Neuronal stem cell (in vitro differentiated cells): ENCODE measurements around the gene CIRBP.
A peak's percentile ranks its signal among the peaks of the same experiment; 100 is the strongest.

Experiments used
- DNase-seq: peaks from one replicate; pipeline ENCODE4 v3.0.0-alpha.2; 2013; ENCODE audit warnings: low spot score
- H2AFZ ChIP-seq: one replicate; pipeline ENCODE4 v1.6.1; 2013; ENCODE audit warnings: mild to moderate bottlenecking, low read length, inconsistent platforms
- H2AK5ac ChIP-seq: 2 replicates; pipeline ENCODE4 v1.6.1; 2013; ENCODE audit warnings: low read depth, mild to moderate bottlenecking, inconsistent platforms, low read length, moderate library complexity, mixed read lengths
- H2BK120ac ChIP-seq: 2 replicates; pipeline ENCODE4 v1.6.1; 2013; ENCODE audit warnings: low read depth, mild to moderate bottlenecking, inconsistent platforms, low read length, moderate library complexity, mixed read lengths
- H2BK12ac ChIP-seq: one replicate; pipeline ENCODE4 v1.6.1; 2013; ENCODE audit warnings: low read length, inconsistent platforms
- H2BK15ac ChIP-seq: 2 replicates; pipeline ENCODE4 v1.6.1; 2013; ENCODE audit warnings: mild to moderate bottlenecking, low read length, inconsistent platforms, mixed read lengths
- H2BK5ac ChIP-seq: one replicate; pipeline ENCODE4 v1.6.1; 2013; ENCODE audit warnings: inconsistent platforms, mild to moderate bottlenecking, low read length, moderate library complexity
- H3K14ac ChIP-seq: one replicate; pipeline ENCODE4 v1.6.1; 2013; ENCODE audit warnings: low read length, inconsistent platforms
- H3K18ac ChIP-seq: 2 replicates; pipeline ENCODE4 v1.6.1; 2013; ENCODE audit warnings: low read length, inconsistent platforms
- H3K23ac ChIP-seq: 2 replicates; pipeline ENCODE4 v1.6.1; 2013; ENCODE audit warnings: low read depth, mild to moderate bottlenecking, mixed read lengths, low read length, inconsistent platforms; ENCODE audit not compliant: poor library complexity
- H3K27ac ChIP-seq: replicated peaks from 3 replicates; pipeline ENCODE4 v1.5.1; 2013; ENCODE audit warnings: low read length, inconsistent platforms
- H3K27me3 ChIP-seq, 3 experiments: 2 replicates each; pipeline ENCODE4 v1.6.1; 2013; ENCODE audit warnings: low read length in 3 of 3, mild to moderate bottlenecking in 2 of 3, inconsistent platforms in 1 of 3, low read depth in 1 of 3, mixed read lengths in 1 of 3, moderate library complexity in 1 of 3; ENCODE audit not compliant: control insufficient read depth in 3 of 3, insufficient read depth in 3 of 3
- H3K36me3 ChIP-seq, 2 donors: replicated peaks in 1 of 2; 2 replicates each; pipeline ENCODE4 v1.6.1; 2013; ENCODE audit warnings: low read length in 2 of 2; ENCODE audit not compliant: control insufficient read depth in 2 of 2, insufficient read depth in 2 of 2
- H3K4ac ChIP-seq: 2 replicates; pipeline ENCODE4 v1.6.1; 2013; ENCODE audit warnings: inconsistent platforms, mild to moderate bottlenecking, low read length, moderate library complexity
- H3K4me1 ChIP-seq, 2 donors: 1 replicate in 1 of 2; 2 replicates in 1 of 2; pipeline ENCODE4 v1.6.1; 2013; ENCODE audit warnings: low read length in 2 of 2, low read depth in 1 of 2; ENCODE audit not compliant: control insufficient read depth in 2 of 2, insufficient read depth in 1 of 2
- H3K4me2 ChIP-seq: one replicate; pipeline ENCODE4 v1.6.1; 2013; ENCODE audit warnings: mild to moderate bottlenecking, low read length, inconsistent platforms; ENCODE audit not compliant: insufficient read depth, poor library complexity, severe bottlenecking
- H3K4me3 ChIP-seq, 2 donors: 2 replicates each; pipeline ENCODE4 v1.5.1; 2013; ENCODE audit warnings: low read length in 2 of 2, mild to moderate bottlenecking in 2 of 2, inconsistent platforms in 1 of 2, moderate library complexity in 1 of 2
- H3K79me1 ChIP-seq: one replicate; pipeline ENCODE4 v1.6.1; 2013; ENCODE audit warnings: low read depth, mild to moderate bottlenecking, inconsistent platforms, low read length, moderate library complexity
- H3K9ac ChIP-seq: one replicate; pipeline ENCODE4 v1.6.1; 2013; ENCODE audit warnings: mild to moderate bottlenecking, low read depth, low read length, inconsistent platforms; ENCODE audit not compliant: poor library complexity
- H3K9me3 ChIP-seq, 2 donors: replicated peaks in 1 of 2; 2 replicates each; pipeline versions ENCODE3 to v1.6.1; 2013; ENCODE audit warnings: low read length in 2 of 2, mild to moderate bottlenecking in 2 of 2, inconsistent platforms in 1 of 2, low read depth in 1 of 2, mixed read lengths in 1 of 2, moderate library complexity in 1 of 2; ENCODE audit not compliant: control insufficient read depth in 2 of 2, insufficient read depth in 1 of 2
- H4K8ac ChIP-seq: one replicate; pipeline ENCODE4 v1.6.1; 2013; ENCODE audit warnings: low read depth, mild to moderate bottlenecking, inconsistent platforms, low read length, moderate library complexity
- H4K91ac ChIP-seq: one replicate; pipeline ENCODE4 v1.6.1; 2013; ENCODE audit warnings: low read length, low read depth, mild to moderate bottlenecking, inconsistent platforms; ENCODE audit not compliant: poor library complexity
- WGBS, 2 donors: extraction: QIAGEN DNeasy Blood & Tissue Kit; methylation state at CpG; one replicate each; pipeline ENCODE4 v1.1.7; 2013; ENCODE audit warnings: missing lambda C conversion rate in 2 of 2, mixed read lengths in 1 of 2; ENCODE audit not compliant: insufficient read length in 2 of 2, insufficient replicate concordance in 1 of 2; ENCODE audit errors: extremely low coverage in 2 of 2; 5-methylcytosine and 5-hydroxymethylcytosine counted together

Gene CIRBP

DNA sequence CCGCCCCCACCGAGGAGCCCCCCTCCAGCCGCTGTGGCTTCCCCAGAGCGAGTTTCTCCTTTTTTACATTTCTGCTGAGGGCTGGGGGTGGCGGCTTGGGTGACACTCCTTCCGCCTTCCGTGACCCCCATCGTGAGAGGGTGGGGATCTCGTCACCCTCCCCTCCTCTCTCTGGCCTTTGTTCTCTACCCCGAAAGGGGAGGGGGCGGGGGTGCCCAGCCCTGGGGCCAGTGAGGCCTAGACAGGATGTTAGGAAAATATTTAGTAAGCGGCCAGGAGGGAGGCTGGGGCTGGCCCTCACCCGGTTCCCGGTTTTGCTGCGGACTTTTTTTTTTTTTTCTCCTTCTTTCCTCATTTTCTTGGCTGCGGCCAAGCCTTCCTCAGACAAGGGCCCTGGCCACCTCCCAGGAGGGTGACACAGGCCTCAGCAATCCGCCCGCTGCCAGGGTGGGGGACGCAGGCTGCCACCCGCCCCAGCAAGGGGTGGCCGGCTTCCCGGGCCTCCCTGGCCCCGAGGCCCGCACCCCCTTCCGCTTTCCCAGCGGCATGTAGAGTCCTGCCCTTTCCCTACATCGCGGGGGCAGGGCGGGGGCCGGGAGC lies 16.8 kb upstream of the CIRBP start:
- Histone ChIP-seq H3K4me3 (peak overlapping the region; percentile 61 to 98), H4K91ac (no peak overlapping the region), H2BK12ac (no peak overlapping the region), H3K14ac (no peak overlapping the region), H3K23ac (peak overlapping the region; percentile 92), H2BK120ac (peak overlapping the region; percentile 76), H3K18ac (peak overlapping the region; percentile 71), H2BK5ac (peak overlapping the region; percentile 99), H2BK15ac (no peak overlapping the region), H3K4me2 (peak overlapping the region; percentile 87), H3K4me1 (peaks cover 9 to 29% of the 10 kb centered on the region in 2 donors), H3K36me3 (peaks cover 47 to 61% of the 10 kb centered on the region in 2 donors), H3K79me1 (peaks cover 33% of the 10 kb centered on the region), H3K27me3 (no peaks in the 10 kb centered on the region), H3K9ac (no peak overlapping the region), H3K27ac (peak overlapping the region; percentile 49), H2AK5ac (peak overlapping the region; percentile 100), H3K4ac (no peak overlapping the region), H2AFZ (no peak overlapping the region), H3K9me3 (no peaks in the 10 kb centered on the region), H4K8ac (no peak overlapping the region)
- no CpG with 5 or more reads among the region's 30 CpGs for WGBS, 2 donors
- DNase-seq, result no peak

DNA sequence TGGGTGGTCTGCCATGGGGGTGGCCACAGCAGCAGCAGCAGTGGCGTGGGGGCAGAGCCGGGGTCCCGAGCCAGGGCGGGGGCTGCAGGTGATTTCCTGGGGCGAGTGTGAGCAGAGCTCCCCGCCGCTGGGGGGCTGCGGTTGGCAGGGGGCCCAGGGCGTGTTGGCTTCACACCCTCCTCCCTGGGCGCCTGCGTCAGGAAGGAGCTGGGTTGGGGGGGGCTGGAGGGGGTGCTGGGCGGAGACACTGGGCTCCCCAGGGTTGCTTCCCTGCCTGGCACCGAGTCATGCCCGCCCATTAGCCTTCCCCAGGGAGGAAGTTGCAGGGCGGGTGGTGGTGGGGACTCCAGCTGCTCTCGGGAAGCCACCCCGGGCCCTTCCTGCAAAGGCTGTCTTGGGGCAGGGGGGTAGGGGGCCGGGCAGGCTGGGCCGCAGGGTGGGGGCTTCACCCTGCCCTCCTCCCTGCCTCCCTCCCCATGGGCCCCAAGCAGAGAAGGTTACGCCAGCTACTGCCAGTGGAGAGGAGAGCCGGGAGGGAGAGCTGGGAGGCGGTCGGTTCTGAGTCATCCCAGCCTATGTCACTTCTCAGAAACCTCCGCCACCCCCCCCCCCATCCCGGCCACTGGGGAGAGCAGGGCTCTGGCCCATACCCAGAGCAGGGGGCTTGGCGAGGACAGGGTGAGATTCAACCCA lies 16.2 kb upstream of the CIRBP start:
- no peak overlapping the region for H3K9ac ChIP-seq
- H3K18ac ChIP-seq, result peak overlapping the region; percentile 85
- H2BK5ac ChIP-seq, result no peak overlapping the region
- H4K8ac ChIP-seq, result no peak overlapping the region
- H3K4me3 ChIP-seq, result peak overlapping the region; percentile 61 to 98
- peaks cover 8 to 27% of the 10 kb centered on the region in 2 donors for H3K4me1 ChIP-seq
- H3K4me2 ChIP-seq, result peak overlapping the region; percentile 87
- H2BK12ac ChIP-seq, result no peak overlapping the region
- H3K27ac ChIP-seq, result peak overlapping the region; percentile 49
- no peak overlapping the region for H4K91ac ChIP-seq
- WGBS, 2 donors, result no CpG with 5 or more reads among the region's 26 CpGs
- no peaks in the 10 kb centered on the region for H3K27me3 ChIP-seq
- no peaks in the 10 kb centered on the region for H3K9me3 ChIP-seq
- H3K23ac ChIP-seq, result peak overlapping the region; percentile 31
- H3K36me3 ChIP-seq, result peaks cover 52 to 67% of the 10 kb centered on the region in 2 donors
- peak overlapping the region; percentile 37 for H2AK5ac ChIP-seq
- DNase-seq, result no peak
- no peak overlapping the region for H2BK15ac ChIP-seq
- no peak overlapping the region for H3K4ac ChIP-seq
- H2BK120ac ChIP-seq, result no peak overlapping the region
- peaks cover 29% of the 10 kb centered on the region for H3K79me1 ChIP-seq
- H3K14ac ChIP-seq, result no peak overlapping the region
- H2AFZ ChIP-seq, result no peak overlapping the region

DNA sequence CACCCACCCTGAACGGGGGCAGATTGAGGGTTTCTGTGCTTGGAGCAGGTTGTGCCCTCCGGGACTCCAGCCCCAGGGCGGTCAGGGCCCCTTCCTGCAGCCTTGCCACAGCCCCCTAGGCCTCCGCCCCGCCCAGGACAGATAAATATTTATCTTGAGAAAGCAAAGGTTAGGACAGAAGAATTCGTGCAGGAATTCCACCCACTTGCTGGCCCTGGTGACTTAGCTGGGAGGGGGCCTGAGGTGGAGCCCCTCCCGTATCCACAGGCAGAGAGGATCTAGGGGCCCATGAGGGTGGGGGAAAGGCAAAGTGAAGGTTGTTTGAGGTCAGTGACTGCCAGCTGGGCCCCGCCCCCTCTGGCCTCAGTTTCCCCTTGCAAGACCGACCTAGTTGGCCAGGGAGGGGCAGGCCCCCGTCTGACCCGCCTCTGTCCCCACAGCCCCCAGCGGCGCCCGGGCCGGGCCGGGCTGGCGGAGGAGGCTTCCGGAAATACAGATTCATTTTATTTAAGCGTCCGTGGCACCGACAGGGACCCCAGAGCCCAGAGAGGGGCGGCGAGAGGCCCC lies 15.5 kb upstream of the CIRBP start:
- no peak for DNase-seq
- no CpG with 5 or more reads among the region's 23 CpGs for WGBS, 2 donors
- no peak overlapping the region for H2BK12ac ChIP-seq
- no peak overlapping the region for H3K14ac ChIP-seq
- peak overlapping the region in 1 of 2 donors; percentile 9 for H3K4me3 ChIP-seq
- H3K9ac ChIP-seq, result peak overlapping the region; percentile 60
- H4K91ac ChIP-seq, result no peak overlapping the region
- H2AK5ac ChIP-seq, result no peak overlapping the region
- peak overlapping the region; percentile 85 for H3K18ac ChIP-seq
- peaks cover 52 to 73% of the 10 kb centered on the region in 2 donors for H3K36me3 ChIP-seq
- no peak overlapping the region for H2BK15ac ChIP-seq
- H3K23ac ChIP-seq, result peak overlapping the region; percentile 31
- no peak overlapping the region for H2AFZ ChIP-seq
- H2BK5ac ChIP-seq, result no peak overlapping the region
- no peaks in the 10 kb centered on the region for H3K9me3 ChIP-seq
- no peak overlapping the region for H4K8ac ChIP-seq
- H3K27me3 ChIP-seq, result no peaks in the 10 kb centered on the region
- H3K27ac ChIP-seq, result peak overlapping the region; percentile 8
- H3K4me1 ChIP-seq, result peaks cover 7 to 31% of the 10 kb centered on the region in 2 donors
- H3K4ac ChIP-seq, result no peak overlapping the region
- no peak overlapping the region for H3K4me2 ChIP-seq
- H2BK120ac ChIP-seq, result no peak overlapping the region
- H3K79me1 ChIP-seq, result peaks cover 29% of the 10 kb centered on the region

DNA sequence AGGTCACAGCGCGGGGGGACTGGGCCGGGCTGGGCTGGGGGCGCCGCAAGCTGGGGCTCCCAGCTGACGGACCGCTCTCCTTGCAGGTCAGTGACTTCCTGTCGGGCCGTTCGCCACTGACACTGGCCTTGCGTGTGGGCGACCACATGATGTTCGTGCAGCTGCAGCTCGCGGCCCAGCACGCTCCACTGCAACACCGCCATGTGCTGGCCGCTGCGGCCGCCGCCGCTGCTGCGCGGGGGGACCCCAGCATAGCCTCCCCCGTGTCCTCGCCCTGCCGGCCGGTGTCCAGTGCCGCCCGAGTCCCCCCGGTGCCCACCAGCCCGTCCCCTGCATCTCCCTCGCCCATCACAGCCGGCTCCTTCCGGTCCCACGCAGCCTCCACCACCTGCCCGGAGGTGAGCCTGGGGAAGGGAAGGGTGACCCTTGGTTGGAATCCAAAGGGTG lies 15.0 kb upstream of the CIRBP start:
- Histone ChIP-seq H4K91ac (no peak overlapping the region), H3K4ac (no peak overlapping the region), H4K8ac (no peak overlapping the region), H3K18ac (peak overlapping the region; percentile 85), H3K9ac (peak overlapping the region; percentile 64), H2AK5ac (no peak overlapping the region), H3K9me3 (no peaks in the 10 kb centered on the region), H3K27ac (no peak overlapping the region), H3K4me2 (no peak overlapping the region), H3K79me1 (peaks cover 29% of the 10 kb centered on the region), H2AFZ (no peak overlapping the region), H2BK12ac (no peak overlapping the region), H3K23ac (peak overlapping the region; percentile 27), H3K4me3 (no peak overlapping the region), H3K14ac (no peak overlapping the region), H2BK120ac (no peak overlapping the region), H2BK5ac (no peak overlapping the region), H3K4me1 (peaks cover 7 to 36% of the 10 kb centered on the region in 2 donors), H3K27me3 (no peaks in the 10 kb centered on the region), H3K36me3 (peaks cover 52 to 79% of the 10 kb centered on the region in 2 donors), H2BK15ac (no peak overlapping the region)
- WGBS, 2 donors, result no CpG with 5 or more reads among the region's 37 CpGs
- DNase-seq, result no peak
